ENCODE measurements around the gene TAF6L.
"Not testable (repeated sequence)": the region's sequence is repeated elsewhere in the genome, so short reads cannot be mapped to it uniquely, and the experiment has no call there.

Gene TAF6L, protein sequence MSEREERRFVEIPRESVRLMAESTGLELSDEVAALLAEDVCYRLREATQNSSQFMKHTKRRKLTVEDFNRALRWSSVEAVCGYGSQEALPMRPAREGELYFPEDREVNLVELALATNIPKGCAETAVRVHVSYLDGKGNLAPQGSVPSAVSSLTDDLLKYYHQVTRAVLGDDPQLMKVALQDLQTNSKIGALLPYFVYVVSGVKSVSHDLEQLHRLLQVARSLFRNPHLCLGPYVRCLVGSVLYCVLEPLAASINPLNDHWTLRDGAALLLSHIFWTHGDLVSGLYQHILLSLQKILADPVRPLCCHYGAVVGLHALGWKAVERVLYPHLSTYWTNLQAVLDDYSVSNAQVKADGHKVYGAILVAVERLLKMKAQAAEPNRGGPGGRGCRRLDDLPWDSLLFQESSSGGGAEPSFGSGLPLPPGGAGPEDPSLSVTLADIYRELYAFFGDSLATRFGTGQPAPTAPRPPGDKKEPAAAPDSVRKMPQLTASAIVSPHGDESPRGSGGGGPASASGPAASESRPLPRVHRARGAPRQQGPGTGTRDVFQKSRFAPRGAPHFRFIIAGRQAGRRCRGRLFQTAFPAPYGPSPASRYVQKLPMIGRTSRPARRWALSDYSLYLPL

DNA sequence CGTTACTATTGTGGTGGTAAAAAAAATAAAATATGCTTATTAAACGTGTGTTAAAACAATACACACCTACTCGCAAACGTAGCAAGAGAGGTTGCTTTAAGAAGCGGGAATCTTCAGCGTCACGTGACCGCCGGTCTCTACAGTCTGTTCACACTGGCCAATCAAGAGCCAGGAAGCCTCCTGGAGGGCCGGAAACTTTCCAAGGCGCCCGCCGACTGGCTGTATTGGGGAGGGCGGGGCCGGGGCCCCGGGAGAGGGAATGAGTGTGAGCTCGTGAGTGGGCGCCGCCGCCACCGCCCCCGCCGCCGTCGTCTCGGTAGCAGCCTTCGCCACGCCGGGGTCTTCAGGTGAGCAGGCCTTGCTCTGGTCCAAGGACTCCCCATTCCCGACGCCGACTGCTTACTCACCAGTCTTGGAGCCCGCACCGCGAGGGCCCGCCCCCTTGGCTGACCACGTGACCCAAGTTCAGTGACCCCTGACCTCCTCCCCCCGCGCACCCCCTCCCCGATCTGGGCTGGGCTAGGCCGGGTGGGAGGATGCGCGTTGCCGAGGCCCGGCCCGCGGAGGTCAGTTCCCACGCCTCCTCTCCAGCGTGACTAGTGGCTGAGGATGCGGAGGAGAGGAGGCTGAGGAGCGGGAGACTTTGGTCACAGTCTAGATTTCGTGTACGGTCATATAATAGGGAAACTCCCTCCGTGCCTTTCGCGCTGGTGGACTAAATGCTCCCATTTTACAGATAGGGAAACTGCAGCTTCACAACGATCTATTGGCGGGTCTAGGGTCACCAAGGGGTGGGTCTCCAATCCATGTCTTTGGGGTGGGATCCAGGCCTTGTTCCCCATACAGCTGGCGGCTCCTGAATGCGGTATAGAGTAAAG is at the start of gene TAF6L:
TAF6L (plus strand) TSS at position 253 of the 878 bp plus-strand sequence. CDS start 4,388 bp downstream, outside the sequence.
- peak; percentile 91 for DNase-seq (ENCODE audit: low spot score)

DNA sequence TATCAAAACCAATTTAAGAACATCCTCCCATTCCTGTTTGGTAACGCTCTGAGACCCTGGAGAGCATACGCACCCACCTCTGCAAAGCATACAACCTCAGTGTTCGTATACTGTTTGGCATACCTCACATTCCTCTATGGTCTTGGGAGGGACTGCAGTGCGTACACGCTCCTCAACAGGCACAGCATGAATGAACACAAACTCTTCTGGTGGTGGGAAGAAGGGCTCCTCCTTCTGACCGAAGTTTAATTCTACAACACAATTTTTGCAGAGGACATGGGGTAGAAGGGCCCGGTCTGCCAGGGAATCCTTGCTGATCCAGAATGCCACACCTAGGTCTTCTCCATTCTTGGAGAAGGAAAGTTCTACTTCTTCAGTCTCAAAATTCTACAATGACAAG is 49.2 kb upstream of the TAF6L start:
- DNase-seq (ENCODE audit: low spot score) = no peak

DNA sequence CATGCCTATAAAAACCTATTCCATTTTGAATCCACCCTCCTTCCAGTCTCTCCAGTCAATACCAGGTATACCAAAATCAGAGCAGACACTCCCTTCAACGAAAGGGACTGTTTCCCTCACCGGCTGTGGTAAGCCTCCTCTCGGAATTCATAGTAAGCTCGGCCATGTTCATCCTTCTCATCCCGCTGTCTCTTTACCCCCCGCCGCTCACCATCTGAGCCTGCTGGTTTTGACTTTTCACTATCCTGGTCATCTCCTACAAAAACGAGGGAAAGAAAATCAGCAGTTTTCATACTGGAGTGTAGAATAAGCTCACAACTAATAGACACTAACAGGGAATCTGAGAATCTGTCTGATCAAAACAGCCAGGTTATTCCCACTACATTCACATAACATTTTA is 47.0 kb upstream of the TAF6L start:
- DNase-seq (ENCODE audit: low spot score) = no peak

DNA sequence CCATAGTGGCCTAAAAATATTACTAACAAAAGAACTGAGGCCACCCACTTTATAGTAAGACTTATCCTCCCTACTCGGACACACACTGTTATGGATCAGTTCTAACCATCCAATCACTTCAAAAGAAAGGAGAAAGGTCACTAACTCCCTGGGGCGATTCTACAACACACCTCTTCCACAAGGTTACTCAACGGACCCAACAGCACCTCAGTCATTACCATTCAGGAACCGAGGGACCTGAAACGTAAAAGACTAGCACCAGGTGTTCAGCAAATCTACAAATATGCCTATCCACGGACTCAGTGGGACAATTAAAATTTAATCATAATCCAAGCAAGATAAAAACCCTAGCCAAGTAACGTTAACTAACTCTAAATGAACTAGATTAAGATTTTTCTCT is 45.5 kb upstream of the TAF6L start:
- no peak for DNase-seq (ENCODE audit: low spot score)

DNA sequence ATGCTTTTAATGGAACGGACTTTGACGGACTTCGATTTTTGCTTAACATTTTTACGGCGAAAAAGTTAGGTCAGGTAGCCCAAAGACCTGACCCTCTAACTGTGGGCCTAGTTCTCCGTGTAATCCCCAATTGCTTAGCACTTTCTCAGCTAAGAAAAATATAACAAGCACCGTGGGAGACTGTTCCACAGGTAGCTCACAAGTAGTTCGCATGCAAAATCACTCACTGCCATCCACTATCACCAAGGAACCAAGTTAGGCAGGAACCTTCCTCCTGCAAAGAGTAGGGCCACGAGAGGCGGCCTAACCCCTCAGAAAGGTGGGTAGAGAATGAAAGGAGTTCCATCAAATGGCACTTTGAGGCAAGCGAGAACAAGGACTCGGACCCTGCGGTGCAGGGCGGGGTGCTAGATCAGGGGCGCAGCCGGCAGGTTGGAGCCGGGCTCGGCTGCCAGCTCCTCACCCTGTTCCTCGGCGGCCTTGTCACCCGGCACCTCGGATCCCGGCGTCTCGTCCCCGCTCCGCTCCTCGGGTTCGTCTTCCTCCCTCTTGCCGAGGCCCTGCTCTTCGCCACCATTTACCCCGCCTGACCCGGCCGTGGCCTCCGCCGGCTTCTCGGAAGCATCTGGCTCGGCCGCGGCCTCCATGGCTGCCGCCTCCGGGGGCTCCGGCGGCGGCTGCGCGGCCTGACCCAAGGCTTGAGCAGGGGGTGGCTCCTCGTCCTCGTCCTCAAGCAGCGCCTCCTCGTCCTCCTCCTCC is 44.9 kb upstream of the TAF6L start:
- no peak for DNase-seq (ENCODE audit: low spot score)

DNA sequence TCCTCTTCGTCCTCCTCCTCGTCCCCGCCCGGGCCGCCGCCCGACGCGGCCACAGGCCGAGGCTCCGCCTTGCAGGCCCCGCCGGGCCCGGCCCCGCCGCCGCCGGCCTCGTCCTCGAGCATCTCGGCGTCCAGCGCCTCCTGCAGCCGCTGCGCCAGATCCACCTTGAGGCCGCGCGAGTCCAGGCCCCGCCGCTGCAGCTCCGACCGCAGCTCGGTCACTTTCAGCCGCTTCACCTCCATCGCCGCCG is 44.4 kb upstream of the TAF6L start:
- DNase-seq (ENCODE audit: low spot score) = no peak

DNA sequence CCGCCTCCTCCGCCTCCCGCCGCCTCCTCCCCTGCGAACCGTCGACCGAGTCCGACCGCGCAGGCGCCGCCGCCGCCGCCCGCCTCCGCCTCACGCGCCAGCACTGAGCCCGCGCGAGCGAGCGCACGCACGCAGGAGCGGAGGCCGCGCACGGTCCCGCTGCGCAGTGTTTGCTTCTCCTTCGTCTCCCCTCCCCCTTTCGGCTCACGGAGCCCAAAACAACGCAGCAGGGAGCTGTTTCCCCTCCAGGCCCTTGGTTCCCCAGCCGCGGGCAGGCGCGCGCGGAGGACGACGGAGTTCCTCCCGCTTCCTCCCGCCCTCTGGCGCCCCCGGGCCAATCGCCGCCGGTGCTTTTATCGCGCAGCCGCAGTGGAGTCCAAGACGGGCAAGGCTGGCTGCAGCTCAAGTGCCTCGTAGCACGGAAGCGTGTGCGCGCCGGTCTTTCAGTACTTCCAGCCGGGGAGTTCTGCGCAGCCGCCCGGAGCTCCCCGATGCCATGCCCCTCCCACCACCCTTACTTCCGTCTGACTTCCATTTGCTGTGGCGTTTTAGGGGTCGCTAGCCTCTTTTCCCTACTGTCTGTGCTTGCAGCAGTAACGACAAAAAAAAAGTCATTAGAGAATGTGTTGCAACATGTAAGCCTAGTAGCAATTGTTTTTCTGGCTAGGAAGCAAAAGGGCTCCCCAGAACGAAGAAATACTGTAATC is 43.9 kb upstream of the TAF6L start, which contains the start of gene HNRNPUL2:
HNRNPUL2 (minus strand) TSS at position 293 of the 707 bp plus-strand sequence. CDS start 301 bp downstream, outside the sequence.
- DNase-seq (ENCODE audit: low spot score) = peak; percentile 99

DNA sequence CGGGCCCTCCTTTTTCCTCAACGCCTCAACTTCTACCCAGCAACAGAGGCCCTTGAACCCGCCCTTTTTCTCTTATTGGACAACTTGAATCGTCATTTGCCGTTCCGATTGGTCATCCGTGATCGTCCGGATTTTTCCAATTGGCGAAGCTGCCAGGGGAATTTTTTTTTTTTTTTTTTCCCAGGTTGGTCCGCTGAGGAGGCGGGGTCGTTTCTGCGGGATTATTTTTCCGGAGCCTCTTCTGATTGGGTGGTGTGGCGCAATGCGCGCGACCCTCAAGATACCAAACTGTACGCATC is 43.4 kb upstream of the TAF6L start:
- peak; percentile 93 for DNase-seq (ENCODE audit: low spot score)

DNA sequence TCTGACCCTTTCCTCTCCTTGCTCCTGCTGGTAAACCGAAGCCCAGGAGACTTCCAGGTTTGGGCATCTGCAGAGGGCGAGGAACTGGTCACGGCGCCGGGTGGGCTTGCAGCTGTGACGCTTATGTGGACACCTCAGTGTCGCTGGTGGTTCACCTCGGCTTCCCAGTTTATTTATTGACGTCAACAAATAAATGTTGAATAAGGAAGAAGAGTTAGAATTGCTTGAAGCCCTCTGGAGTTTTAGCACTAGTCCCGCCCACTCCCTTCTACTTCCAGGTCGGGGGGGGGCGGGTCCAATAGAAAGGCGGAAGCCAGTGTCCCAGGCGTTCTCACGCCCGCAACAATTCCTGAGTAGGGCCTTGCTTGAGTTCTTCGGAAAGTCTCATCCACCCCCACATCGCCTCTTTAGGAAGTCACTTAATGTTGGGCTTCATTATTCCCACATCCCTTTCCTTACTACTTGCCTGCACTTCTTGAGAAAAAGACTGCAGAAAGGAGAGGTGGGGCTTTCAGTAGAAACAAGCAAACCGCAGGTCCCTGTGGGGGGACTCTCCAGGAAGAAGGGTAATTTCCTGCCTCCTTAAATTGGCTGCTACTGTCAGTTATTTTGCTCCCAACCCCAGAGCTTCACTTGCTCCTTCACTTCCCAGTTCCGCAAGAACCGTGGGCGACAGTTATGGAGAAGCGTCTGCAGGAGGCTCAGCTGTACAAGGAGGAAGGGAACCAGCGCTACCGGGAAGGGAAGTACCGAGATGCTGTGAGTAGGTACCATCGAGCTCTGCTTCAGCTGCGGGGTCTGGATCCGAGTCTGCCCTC is 42.8 kb upstream of the TAF6L start, which contains the start of gene TTC9C:
TTC9C (plus strand) TSS at position 316 of the 818 bp plus-strand sequence; CDS start at position 679, 363 bp downstream.
- peak; percentile 82 for DNase-seq (ENCODE audit: low spot score)

DNA sequence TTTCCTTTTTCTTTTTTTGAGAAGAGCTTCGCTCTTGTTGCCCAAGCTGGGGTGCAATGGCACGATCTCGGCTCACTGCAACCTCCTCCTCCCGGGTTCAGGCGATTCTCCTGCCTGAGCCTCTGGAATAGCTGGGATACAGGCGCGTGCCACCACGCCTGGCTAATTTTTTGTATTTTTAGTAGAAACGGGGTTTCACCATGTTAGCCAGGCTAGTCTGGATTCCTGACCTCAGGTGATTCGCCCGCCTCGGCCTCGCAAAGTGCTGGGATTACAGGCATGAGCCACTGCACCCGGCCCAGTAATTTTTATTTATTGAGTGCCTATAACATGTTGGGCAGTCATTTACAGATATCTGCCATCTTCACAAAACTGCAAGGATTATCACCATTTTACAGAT is 41.1 kb upstream of the TAF6L start:
- DNase-seq (ENCODE audit: low spot score) = not testable (repeated sequence)

DNA sequence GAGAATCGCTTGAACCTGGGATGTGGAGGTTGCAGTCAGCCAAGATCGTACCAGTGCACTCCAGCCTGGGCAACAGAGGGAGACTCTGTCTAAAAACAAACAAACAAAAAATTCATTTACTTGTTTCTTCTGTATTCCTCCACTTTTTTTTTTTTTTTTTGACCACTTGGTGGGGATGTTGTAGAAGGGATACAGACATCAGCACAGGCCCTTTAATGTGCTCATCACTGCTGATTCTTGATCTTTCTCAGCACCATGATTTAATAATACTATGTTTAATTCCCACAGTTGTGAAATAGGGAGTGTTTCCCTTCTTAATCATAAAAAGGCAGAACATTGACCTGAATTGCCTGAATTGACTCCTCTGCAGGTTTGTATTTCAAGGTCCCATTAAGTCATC is 38.4 kb upstream of the TAF6L start:
- DNase-seq (ENCODE audit: low spot score) = no peak

DNA sequence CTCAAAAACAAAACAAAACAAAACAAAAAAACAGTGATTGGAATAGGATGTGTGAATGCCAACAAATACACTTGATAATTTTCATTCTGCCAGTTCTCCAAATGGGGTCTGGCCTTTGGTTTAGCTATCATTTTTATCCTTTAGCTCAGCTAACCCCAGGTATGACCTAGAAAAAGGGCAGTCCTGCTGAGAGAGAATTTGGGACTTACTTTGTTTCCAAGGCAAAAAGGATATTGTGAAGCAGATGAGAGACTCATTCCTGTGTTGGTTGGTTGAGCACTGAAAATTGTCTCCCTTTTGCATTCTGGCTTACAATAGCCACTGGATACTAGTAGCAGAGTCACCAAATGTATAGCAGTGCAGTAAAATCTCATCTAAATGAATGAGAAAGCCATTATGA is 34.0 kb upstream of the TAF6L start:
- no peak for DNase-seq (ENCODE audit: low spot score)

DNA sequence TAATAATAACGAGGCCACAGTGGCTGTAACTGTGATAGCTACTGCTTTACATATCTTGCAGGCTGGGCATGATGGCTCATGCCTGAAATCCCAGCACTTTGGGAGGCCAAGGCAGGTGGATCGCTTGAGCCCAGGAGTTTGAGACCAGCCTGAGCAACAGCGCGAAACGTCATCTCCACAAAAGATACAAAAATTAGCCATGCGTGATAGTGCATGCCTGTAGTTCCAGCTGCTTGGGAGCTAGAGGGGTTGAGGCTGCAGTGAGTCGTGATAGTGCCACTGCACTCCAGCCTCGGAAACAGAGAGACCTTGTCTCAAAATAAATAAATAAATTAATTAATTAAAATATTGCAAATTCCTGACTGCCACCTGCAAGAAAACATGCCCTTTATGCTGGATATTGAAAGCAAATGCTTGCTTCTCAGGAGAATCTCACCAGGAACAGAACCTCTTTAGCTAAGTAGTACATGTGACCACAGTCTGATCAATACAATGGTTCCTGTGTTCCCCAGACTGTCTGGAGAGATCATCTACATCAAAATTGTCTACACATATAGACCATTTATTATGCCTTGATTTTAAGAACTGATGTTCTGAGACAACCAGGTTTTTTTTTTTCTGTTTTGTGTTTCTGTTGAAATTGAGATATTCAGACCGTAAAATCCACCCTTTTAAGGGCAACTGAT is 23.6 kb upstream of the TAF6L start:
- DNase-seq (ENCODE audit: low spot score) = no peak

DNA sequence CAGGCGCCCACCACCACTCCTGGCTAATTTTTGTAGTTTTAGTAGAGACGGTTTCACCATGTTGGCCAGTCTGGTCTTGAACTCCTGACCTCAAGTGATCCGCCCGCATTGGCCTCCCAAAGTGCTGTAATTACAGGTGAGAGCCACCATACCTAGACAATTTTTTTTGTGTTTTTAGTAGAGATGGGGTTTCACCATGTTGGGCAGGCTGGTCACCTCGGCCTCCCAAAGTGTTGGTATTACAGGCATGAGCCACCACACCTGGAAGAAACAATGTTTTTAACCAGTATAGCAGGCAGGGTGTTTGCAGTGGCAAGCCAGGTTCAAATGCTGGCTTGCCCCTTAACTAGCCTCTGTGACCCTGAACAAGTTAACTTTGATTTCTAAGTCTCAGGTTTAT is 21.3 kb upstream of the TAF6L start:
- not testable (repeated sequence) for DNase-seq (ENCODE audit: low spot score)

DNA sequence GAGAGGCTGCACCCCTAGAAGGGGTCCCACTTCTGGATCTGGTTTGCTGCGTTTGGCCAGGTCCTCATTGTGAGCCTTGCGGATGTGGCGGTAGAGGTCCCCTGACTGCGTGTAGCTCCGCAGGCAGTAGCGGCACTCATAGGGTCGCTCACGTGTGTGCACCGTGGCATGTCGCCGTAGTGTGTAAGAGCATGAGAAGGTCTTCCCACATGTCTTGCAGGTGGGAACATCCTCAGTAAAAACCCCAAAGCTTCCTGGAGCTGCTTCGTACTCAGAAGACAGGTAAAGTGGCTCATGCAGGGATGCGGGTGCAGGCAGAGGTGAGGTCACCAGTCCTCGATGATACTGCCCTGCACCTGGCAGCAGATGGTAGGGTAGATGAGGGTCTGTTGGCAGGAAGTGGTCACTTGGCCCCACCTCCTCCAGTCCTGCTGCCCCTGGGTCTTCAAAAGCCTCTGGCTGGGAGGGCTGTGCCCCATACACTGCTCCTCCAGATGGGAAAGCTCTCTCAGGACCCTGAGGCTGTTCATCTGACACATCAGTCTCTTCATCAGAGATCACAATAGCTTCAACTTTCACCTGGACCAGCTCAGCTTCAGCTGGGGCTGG is 18.9 kb upstream of the TAF6L start:
- no peak for DNase-seq (ENCODE audit: low spot score)

DNA sequence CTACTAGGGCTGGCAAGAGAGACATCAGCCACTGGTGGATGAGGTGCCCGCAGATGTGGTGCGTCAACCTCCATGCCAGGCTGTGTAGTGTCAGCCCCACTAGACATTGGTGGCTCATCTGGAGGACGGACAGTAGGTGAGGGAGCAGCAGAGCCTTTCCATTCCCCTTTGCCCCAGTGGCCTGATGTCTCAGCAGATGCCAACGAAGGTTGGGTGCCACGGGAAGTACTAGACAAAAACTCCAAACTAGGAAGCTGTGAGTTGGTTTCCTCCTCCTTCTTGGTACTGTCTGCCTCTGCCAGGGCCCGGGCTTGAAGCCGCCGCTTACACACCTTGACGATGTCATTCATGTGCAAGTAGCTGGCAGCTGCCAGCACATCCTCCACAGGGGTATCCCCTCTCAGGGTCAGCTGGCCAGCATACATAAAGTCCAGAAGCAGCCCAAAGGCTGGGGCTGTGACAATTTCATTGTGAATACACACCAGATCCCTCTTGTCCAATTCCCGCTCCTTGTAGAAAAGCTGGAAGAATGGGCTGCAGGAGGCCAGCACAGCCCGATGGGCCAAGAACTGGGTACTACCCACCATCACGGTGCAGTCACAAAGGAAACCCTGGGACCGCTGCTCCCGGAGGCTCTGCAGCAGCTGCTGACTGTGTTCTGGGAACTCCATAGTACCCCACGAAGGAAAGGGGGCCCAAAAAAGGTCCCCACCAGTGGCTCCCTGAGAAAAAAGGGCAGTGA is 18.0 kb upstream of the TAF6L start:
- no peak for DNase-seq (ENCODE audit: low spot score)

DNA sequence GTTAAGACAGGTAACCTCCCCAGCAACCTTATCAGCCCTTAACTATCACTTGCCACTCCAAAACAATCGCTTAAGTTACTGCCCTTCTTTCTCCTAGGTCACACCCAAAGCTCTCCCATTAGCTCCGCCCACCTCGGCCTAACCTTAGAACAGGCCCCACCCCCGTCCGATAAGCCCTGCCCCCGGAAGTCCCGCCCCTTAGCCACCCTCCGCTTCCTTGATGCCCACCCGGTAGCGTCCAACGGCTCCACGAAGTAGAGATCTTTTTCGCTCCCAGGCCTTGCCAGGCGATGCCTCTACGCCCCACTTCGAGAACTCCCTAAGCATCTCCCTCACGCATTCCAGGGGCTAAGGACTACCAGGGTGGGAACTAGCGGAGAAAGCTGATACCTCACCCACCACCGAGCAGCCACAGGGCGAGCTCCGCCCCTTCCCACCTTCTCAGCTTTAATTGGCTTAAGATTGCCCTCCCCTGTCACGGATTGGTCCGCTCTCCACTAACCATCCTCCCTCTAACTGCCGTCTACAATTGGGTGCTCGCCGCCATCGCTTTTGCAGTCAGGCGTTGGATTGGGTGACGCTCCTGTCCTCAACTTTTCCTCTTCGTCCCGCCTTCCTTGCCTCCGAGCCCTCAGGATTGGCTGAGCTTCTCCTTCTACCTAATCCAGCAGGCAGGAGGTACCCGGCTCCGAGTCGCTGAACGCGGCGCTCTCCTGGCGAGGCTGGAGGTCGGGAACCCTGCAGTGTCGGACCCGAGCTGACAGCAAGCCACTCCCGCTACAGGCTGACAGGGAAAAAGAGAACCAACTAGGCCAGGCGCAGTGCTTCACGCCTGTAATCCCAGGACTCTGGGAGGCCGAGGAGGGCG is 17.2 kb upstream of the TAF6L start, which contains the start of gene ZBTB3:
ZBTB3 (minus strand) TSS at position 425 of the 868 bp plus-strand sequence. CDS start 496 bp downstream, outside the sequence.
- DNase-seq (ENCODE audit: low spot score) = peak; percentile 99
